Measurements from ENCODE around the gene SORD. TPM values are rescaled to one million over a fixed set of nuclear protein-coding genes. Genes with fewer than 3 reads are reported as not detected.
A peak's percentile ranks its signal among the peaks of the same experiment; 100 is the strongest.
"Not testable (repeated sequence)": the region's sequence is repeated elsewhere in the genome, so short reads cannot be mapped to it uniquely, and the experiment has no call there.

Gene SORD
- total RNA-seq, 3 donors from 2014 or later: 3.7 to 31.8 (median 12.9) TPM

GRCh38 chr15:45048449-45048793 lies 25.4 kb downstream of the SORD start:
- H3K4me3 ChIP-seq; H3K27me3 ChIP-seq; H3K9me3 ChIP-seq; H3K4me1 ChIP-seq; H3K27ac ChIP-seq; DNase-seq (ENCODE audit: low spot score in 2 of 2); H3K36me3 ChIP-seq; intact Hi-C loops (cut with DNase I; ENCODE audit: low total_unique reads): not testable (repeated sequence)

GRCh38 chr15:45048794-45049631 lies 26.0 kb downstream of the SORD start:
- peaks cover 0 to 8% of the 10 kb centered on the region in 2 donors for H3K9me3 ChIP-seq
- no peaks in the 10 kb centered on the region for H3K27me3 ChIP-seq
- H3K4me3 ChIP-seq: no peak overlapping the region
- no peak overlapping the region for H3K27ac ChIP-seq
- intact Hi-C loops (cut with DNase I; ENCODE audit: low total_unique reads): no loop called here
- H3K36me3 ChIP-seq: no peaks in the 10 kb centered on the region
- TF ChIP-seq, protein P1, sequence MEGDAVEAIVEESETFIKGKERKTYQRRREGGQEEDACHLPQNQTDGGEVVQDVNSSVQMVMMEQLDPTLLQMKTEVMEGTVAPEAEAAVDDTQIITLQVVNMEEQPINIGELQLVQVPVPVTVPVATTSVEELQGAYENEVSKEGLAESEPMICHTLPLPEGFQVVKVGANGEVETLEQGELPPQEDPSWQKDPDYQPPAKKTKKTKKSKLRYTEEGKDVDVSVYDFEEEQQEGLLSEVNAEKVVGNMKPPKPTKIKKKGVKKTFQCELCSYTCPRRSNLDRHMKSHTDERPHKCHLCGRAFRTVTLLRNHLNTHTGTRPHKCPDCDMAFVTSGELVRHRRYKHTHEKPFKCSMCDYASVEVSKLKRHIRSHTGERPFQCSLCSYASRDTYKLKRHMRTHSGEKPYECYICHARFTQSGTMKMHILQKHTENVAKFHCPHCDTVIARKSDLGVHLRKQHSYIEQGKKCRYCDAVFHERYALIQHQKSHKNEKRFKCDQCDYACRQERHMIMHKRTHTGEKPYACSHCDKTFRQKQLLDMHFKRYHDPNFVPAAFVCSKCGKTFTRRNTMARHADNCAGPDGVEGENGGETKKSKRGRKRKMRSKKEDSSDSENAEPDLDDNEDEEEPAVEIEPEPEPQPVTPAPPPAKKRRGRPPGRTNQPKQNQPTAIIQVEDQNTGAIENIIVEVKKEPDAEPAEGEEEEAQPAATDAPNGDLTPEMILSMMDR (IDR thresholded peaks at IDR 0.05): no peak
- TF ChIP-seq POLR2A (IDR thresholded peaks at IDR 0.05) (no peak), POLR2AphosphoS5 (IDR thresholded peaks at IDR 0.05) (no peak)
- DNase-seq (ENCODE audit: low spot score in 2 of 2): no peak
- H3K4me1 ChIP-seq: no peaks in the 10 kb centered on the region

DNA sequence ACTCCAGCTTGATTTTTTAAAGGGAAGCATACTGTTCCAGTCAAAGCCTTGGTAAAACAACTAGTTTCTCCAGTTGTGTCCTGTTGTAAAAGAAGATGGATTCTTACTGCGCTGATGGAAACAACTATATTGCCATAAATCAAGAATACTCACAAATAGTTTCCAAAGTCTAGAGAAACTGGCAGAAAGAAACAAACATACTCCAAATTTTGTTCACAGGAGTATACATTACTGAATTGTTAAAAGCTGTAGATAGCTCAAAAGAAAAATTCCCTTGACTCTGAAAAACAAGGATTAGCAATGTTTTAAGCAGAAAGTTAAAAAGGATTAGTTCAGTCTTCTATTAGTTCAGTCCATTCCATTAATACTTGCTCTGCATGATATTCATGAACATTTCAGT lies 27.6 kb downstream of the SORD start:
- peaks cover 0 to 8% of the 10 kb centered on the region in 2 donors for H3K9me3 ChIP-seq
- no peak overlapping the region for H3K27ac ChIP-seq

GRCh38 chr15:45052676-45053075 lies 29.7 kb downstream of the SORD start:
- intact Hi-C loops (cut with DNase I; ENCODE audit: low total_unique reads); H3K27ac ChIP-seq; H3K4me3 ChIP-seq; H3K9me3 ChIP-seq; H3K36me3 ChIP-seq; DNase-seq (ENCODE audit: low spot score in 2 of 2); H3K27me3 ChIP-seq; H3K4me1 ChIP-seq: not testable (repeated sequence)

More for the DNA sequence above, 27.6 kb downstream of the SORD start:
- Histone ChIP-seq H3K4me1 (no peaks in the 10 kb centered on the region), H3K27me3 (no peaks in the 10 kb centered on the region), H3K36me3 (no peaks in the 10 kb centered on the region), H3K4me3 (no peak overlapping the region)
- intact Hi-C loops (cut with DNase I; ENCODE audit: low total_unique reads): no loop called here
- TF ChIP-seq POLR2A (IDR thresholded peaks at IDR 0.05): no peak
- no peak for TF ChIP-seq POLR2AphosphoS5 (IDR thresholded peaks at IDR 0.05)
- TF ChIP-seq, protein P1 (IDR thresholded peaks at IDR 0.05): no peak
- no peak for DNase-seq (ENCODE audit: low spot score in 2 of 2)

DNA sequence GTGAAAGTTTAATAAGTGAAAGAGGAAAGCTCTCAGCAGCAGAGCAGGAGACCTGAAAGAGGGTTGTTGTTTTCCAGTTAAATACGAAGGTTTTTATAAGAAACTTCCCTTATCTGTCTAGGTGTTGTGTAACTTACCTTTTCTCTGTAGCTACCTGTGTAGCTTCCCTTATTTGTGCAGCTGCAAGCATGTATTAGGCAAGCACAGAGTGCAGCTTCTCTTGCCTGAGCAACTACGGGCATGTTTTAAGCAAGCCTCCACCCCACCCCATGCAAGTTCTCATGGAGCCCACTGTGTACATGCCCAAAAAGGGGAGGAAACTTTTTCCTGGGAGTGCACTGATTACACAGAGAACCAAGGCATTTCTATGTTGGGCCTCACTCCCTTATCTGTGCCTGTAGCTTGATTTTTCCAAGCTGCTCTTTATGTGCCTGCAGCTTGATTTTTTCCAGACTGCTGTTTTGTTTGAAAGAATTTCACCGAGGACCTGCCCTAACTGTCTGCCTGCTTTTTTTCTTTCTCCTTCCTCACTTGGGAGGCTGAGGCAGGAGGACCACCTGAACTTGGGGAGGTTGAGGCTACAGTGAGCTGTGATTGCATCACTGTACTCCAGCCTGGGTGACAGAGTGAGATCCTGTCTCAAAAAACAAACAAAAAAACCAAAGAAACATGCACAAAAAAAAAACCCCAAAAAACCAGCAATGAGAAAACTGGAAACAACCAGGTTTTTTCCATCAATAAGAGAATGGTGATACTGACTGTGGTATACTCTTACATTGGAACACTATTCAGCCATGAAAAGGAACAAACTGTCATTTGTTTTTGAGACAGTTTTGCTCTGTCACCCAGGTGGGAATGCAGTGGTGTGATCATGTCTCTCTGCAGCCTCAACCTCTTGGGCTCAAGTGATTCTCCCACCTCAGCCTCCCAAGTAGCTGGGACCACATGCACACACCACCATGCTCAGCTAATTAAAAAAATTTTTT lies 36.0 kb downstream of the SORD start:
- H3K4me1 ChIP-seq; H3K9me3 ChIP-seq; H3K36me3 ChIP-seq; H3K27ac ChIP-seq; DNase-seq (ENCODE audit: low spot score in 2 of 2); H3K27me3 ChIP-seq; H3K4me3 ChIP-seq; intact Hi-C loops (cut with DNase I; ENCODE audit: low total_unique reads): not testable (repeated sequence)

DNA sequence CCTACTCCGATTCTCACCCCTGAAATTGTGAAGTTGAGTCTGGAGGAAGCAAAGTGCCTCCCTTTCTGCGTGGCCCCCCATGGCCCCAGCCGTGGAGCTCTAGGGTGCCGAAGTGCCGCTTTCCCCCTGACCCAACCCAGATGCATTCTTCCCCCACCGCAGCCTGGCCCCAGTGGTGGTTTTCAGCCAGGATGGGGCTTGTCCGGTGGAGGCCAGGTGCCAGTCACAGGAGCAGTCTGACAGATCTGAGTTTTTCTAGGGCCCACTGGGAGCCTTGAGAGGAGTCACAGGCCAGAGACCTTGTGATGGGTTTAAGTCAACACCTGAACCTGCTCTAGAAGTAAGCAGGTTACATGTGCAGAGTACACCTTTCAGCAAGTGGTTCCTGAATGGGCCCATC lies 39.3 kb downstream of the SORD start:
- intact Hi-C loops (cut with DNase I; ENCODE audit: low total_unique reads); H3K9me3 ChIP-seq: not testable (repeated sequence)

DNA sequence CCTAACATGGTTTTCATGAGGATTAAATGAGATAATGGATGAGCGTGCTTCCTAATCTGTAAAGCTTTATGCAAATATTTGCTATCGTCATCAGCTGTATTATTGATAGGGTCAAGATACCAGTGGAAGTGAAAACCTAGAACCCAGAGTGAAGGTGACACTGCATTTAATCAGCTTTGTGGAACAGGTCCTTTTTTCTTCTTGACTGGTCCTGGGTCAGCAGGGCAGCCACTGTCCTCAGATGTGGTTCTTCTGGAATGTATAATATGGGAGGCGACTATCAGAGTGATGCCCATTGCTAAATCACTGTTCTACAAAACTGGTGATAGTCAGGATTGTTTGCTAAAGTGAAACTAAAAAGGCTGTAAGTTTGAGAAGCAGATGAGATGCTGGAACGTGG lies 41.4 kb downstream of the SORD start:
- no peak overlapping the region for H3K27ac ChIP-seq
- no peak overlapping the region for H3K4me3 ChIP-seq
- no peaks in the 10 kb centered on the region for H3K36me3 ChIP-seq
- no peak for DNase-seq (ENCODE audit: low spot score in 2 of 2)
- H3K4me1 ChIP-seq: no peaks in the 10 kb centered on the region
- TF ChIP-seq POLR2AphosphoS5 (IDR thresholded peaks at IDR 0.05) (no peak), POLR2A (IDR thresholded peaks at IDR 0.05) (no peak)
- TF ChIP-seq, protein P1 (IDR thresholded peaks at IDR 0.05): no peak
- no peaks in the 10 kb centered on the region for H3K9me3 ChIP-seq
- no peaks in the 10 kb centered on the region for H3K27me3 ChIP-seq
- intact Hi-C loops (cut with DNase I; ENCODE audit: low total_unique reads): no loop called here

More for the DNA sequence above, 39.3 kb downstream of the SORD start:
- not testable (repeated sequence) for H3K4me3 ChIP-seq; H3K4me1 ChIP-seq; H3K36me3 ChIP-seq; H3K27me3 ChIP-seq; DNase-seq (ENCODE audit: low spot score in 2 of 2)
- H3K27ac ChIP-seq: peak overlapping the region in 1 of 2 donors; percentile 52

GRCh38 chr15:45069942-45070360 lies 47.0 kb downstream of the SORD start:
- H3K9me3 ChIP-seq; H3K27me3 ChIP-seq; DNase-seq (ENCODE audit: low spot score in 2 of 2); H3K4me1 ChIP-seq; intact Hi-C loops (cut with DNase I; ENCODE audit: low total_unique reads); H3K27ac ChIP-seq; H3K4me3 ChIP-seq; H3K36me3 ChIP-seq: not testable (repeated sequence)

DNA sequence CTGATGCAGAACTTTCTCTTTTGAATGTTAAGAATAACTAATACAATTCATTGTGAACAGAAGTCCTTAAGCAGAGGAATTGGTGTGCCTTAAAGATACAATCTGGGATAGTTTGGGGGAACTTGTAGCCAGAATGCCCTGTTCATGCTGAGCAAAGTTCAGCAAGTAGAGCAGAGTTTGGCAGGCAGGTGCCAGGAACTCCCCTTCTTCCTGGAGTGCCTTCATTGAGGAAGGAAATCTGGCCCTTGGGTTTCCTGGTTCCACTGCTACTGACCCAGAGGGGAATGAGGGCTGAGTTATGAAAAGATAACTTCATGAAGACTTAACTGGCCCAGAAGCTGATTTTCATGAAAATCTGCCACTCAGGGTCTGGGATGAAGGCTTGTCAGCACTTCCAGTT lies 50.6 kb downstream of the SORD start:
- DNase-seq (ENCODE audit: low spot score in 2 of 2); H3K4me3 ChIP-seq; H3K27me3 ChIP-seq; intact Hi-C loops (cut with DNase I; ENCODE audit: low total_unique reads); H3K9me3 ChIP-seq; H3K4me1 ChIP-seq; H3K27ac ChIP-seq; H3K36me3 ChIP-seq: not testable (repeated sequence)
